GM18502 (cell line): ENCODE results near the gene CT45A7.
"Not testable (repeated sequence)": the region's sequence is repeated elsewhere in the genome, so short reads cannot be mapped to it uniquely, and the experiment has no call there.

ENCODE experiments used
- ATAC-seq: cut with Tn5 transposase; IDR thresholded peaks from one replicate; pipeline ENCODE4 v1.9.1; 2021; ENCODE audit warnings: mild to moderate bottlenecking; ENCODE audit not compliant: unreplicated experiment, poor library complexity

Gene CT45A7, protein sequence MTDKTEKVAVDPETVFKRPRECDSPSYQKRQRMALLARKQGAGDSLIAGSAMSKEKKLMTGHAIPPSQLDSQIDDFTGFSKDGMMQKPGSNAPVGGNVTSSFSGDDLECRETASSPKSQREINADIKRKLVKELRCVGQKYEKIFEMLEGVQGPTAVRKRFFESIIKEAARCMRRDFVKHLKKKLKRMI

DNA sequence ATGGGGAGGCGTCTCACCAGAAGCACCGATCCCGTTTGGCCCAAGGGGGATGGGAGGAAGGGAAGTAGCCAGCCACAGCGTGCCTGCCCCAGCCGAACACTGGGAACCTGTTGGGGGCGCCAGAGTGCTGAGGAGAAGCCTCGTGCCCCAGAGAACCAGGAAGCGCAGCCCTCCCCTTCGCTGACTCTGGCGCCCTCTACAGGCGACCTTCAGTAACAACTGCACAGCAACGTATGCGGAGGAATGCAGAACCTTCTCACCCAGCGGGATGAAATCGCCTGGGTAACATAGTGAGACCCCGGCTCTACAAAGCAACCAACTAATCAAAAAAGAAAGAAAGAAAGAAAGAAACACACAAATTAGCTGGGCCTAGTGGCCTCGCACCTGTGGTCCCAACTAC is at the start of gene CT45A7:
Gene CT45A7 (minus strand): TSS at position 101 of the 400 bp plus-strand sequence. CDS start 3,747 bp downstream, outside the sequence.
- not testable (repeated sequence) for ATAC-seq

DNA sequence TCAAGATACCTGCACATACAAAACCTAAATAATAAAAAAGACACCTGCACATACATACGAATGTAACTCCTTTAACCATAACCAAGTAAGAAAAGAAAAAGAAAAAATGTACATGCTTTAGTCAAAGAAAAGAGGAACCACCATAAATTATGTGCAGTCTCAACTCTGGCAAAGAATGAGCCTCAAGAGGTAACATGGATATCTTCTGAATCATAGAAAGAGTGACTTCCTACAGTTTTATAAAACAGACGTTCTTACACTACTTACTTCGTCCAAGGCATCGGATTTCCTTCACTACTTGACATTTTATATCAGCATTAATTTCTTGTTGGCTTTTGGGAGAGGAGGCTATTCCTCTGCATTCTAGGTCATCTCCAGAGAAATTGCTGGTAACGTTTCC is 45.7 kb upstream of the CT45A7 start:
- not testable (repeated sequence) for ATAC-seq

DNA sequence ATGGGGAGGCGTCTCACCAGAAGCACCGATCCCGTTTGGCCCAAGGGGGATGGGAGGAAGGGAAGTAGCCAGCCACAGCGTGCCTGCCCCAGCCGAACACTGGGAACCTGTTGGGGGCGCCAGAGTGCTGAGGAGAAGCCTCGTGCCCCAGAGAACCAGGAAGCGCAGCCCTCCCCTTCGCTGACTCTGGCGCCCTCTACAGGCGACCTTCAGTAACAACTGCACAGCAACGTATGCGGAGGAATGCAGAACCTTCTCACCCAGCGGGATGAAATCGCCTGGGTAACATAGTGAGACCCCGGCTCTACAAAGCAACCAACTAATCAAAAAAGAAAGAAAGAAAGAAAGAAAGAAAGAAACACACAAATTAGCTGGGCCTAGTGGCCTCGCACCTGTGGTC is 34.6 kb upstream of the CT45A7 start, which contains the start of gene CT45A9:
Gene CT45A9 (minus strand): TSS at position 101 of the 400 bp plus-strand sequence. CDS start 3,751 bp downstream, outside the sequence.
- ATAC-seq: not testable (repeated sequence)

DNA sequence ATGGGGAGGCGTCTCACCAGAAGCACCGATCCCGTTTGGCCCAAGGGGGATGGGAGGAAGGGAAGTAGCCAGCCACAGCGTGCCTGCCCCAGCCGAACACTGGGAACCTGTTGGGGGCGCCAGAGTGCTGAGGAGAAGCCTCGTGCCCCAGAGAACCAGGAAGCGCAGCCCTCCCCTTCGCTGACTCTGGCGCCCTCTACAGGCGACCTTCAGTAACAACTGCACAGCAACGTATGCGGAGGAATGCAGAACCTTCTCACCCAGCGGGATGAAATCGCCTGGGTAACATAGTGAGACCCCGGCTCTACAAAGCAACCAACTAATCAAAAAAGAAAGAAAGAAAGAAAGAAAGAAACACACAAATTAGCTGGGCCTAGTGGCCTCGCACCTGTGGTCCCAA is 17.4 kb upstream of the CT45A7 start, which contains the start of gene CT45A8:
Gene CT45A8 (minus strand): TSS at position 101 of the 400 bp plus-strand sequence. CDS start 3,755 bp downstream, outside the sequence.
- not testable (repeated sequence) for ATAC-seq

DNA sequence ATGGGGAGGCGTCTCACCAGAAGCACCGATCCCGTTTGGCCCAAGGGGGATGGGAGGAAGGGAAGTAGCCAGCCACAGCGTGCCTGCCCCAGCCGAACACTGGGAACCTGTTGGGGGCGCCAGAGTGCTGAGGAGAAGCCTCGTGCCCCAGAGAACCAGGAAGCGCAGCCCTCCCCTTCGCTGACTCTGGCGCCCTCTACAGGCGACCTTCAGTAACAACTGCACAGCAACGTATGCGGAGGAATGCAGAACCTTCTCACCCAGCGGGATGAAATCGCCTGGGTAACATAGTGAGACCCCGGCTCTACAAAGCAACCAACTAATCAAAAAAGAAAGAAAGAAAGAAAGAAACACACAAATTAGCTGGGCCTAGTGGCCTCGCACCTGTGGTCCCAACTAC is 17.2 kb downstream of the CT45A7 start, which contains the start of gene CT45A2:
Gene CT45A2 (minus strand): TSS at position 101 of the 400 bp plus-strand sequence. CDS start 3,747 bp downstream, outside the sequence.
- not testable (repeated sequence) for ATAC-seq

DNA sequence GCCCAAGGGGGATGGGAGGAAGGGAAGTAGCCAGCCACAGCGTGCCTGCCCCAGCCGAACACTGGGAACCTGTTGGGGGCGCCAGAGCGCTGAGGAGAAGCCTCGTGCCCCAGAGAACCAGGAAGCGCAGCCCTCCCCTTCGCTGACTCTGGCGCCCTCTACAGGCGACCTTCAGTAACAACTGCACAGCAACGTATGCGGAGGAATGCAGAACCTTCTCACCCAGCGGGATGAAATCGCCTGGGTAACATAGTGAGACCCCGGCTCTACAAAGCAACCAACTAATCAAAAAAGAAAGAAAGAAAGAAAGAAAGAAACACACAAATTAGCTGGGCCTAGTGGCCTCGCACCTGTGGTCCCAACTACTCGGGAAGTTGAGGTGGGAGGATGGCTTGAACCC is 34.4 kb downstream of the CT45A7 start, which contains the start of gene CT45A6:
Gene CT45A6 (minus strand): TSS at position 101 of the 400 bp plus-strand sequence. CDS start 3,794 bp downstream, outside the sequence.
- not testable (repeated sequence) for ATAC-seq

DNA sequence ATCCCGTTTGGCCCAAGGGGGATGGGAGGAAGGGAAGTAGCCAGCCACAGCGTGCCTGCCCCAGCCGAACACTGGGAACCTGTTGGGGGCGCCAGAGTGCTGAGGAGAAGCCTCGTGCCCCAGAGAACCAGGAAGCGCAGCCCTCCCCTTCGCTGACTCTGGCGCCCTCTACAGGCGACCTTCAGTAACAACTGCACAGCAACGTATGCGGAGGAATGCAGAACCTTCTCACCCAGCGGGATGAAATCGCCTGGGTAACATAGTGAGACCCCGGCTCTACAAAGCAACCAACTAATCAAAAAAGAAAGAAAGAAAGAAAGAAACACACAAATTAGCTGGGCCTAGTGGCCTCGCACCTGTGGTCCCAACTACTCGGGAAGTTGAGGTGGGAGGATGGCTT is 51.7 kb downstream of the CT45A7 start, which contains the start of gene CT45A5:
Gene CT45A5 (minus strand): TSS at position 101 of the 400 bp plus-strand sequence. CDS start 3,774 bp downstream, outside the sequence.
- not testable (repeated sequence) for ATAC-seq
